SK-N-SH (cell line): ENCODE results near the gene ZSCAN21. TPM values are rescaled to one million over a fixed set of nuclear protein-coding genes. Genes with fewer than 3 reads are reported as not detected.

ENCODE experiments used
- CTCF ChIA-PET: fragments of 300-600, 350-600 bp; formaldehyde crosslinking; extraction: SDS; loops from one replicate; lab custom pipeline; 2021; lab: Yijun Ruan, JAX
- POLR2A ChIA-PET: fragments of 350-600 bp; sonication (Branson Sonifier 250); formaldehyde crosslinking; extraction: SDS; loops from one replicate; lab custom pipeline; 2020; ENCODE audit warnings: antibody characterized with exemption, inconsistent platforms; lab: Yijun Ruan, JAX
- DNase-seq: peaks from one replicate; pipeline ENCODE4 v3.0.0; 2012
- H2AFZ ChIP-seq: fragments of 200-600 bp; sonication (generic); 2 replicates; pipeline ENCODE4 v1.8.1; 2016; ENCODE audit warnings: antibody characterized with exemption, mild to moderate bottlenecking, low read depth
- H3F3A ChIP-seq: fragments of 200-600 bp; sonication (generic); replicated peaks from 2 replicates; pipeline ENCODE3; 2016; ENCODE audit warnings: antibody characterized with exemption, mild to moderate bottlenecking; ENCODE audit not compliant: insufficient read depth
- H3K27ac ChIP-seq, 2 experiments: fragments of 200-500 bp in 1 of 2; fragments of 200-600 bp in 1 of 2; sonication (Bioruptor generic) in 1 of 2; sonication (generic), shearing (Covaris generic) in 1 of 2; 2 replicates each; pipeline versions ENCODE4 v1.5.1 to v1.6.1; 2014 to 2016; ENCODE audit warnings: low read depth in 2 of 2, inconsistent platforms in 1 of 2, low read length in 1 of 2, mild to moderate bottlenecking in 1 of 2, mixed read lengths in 1 of 2
- H3K27me3 ChIP-seq: fragments of 200-600 bp; sonication (generic), shearing (Covaris generic); 2 replicates; pipeline ENCODE4 v1.6.1; 2016; ENCODE audit warnings: mixed run types; ENCODE audit not compliant: insufficient read depth
- H3K36me3 ChIP-seq, 2 experiments: fragments of 200-500 bp in 1 of 2; fragments of 200-600 bp in 1 of 2; sonication (Bioruptor generic) in 1 of 2; sonication (generic) in 1 of 2; replicated peaks in 1 of 2; 2 replicates each; pipeline versions ENCODE3 to v1.5.1; 2014 to 2016; ENCODE audit warnings: low read length in 1 of 2, mild to moderate bottlenecking in 1 of 2; ENCODE audit not compliant: insufficient read depth in 2 of 2, control insufficient read depth in 1 of 2
- H3K4me1 ChIP-seq, 2 experiments: fragments of 200-500 bp in 1 of 2; fragments of 200-600 bp in 1 of 2; sonication (Bioruptor generic) in 1 of 2; sonication (generic), shearing (Covaris generic) in 1 of 2; 2 replicates each; pipeline versions ENCODE4 v1.5.1 to v1.6.1; 2014 to 2016; ENCODE audit warnings: low read depth in 1 of 2, low read length in 1 of 2, mixed run types in 1 of 2; ENCODE audit not compliant: insufficient read depth in 2 of 2, control insufficient read depth in 1 of 2
- H3K4me2 ChIP-seq: fragments of 200-600 bp; sonication (generic), shearing (Covaris generic); 2 replicates; pipeline ENCODE4 v1.6.1; 2017; ENCODE audit warnings: mixed run types
- H3K4me3 ChIP-seq, 2 experiments: fragments of 200-500 bp in 1 of 2; fragments of 200-600 bp in 1 of 2; sonication (Bioruptor generic) in 1 of 2; sonication (generic), shearing (Covaris generic) in 1 of 2; 2 replicates each; pipeline versions ENCODE4 v1.5.1 to v1.8.1; 2014 to 2016; ENCODE audit warnings: low read depth in 2 of 2, inconsistent platforms in 1 of 2, low read length in 1 of 2, mild to moderate bottlenecking in 1 of 2, mixed read lengths in 1 of 2, moderate library complexity in 1 of 2
- H3K79me2 ChIP-seq: fragments of 200-600 bp; sonication (generic); 2 replicates; pipeline ENCODE4 v1.8.1; 2017; ENCODE audit warnings: mild to moderate bottlenecking; ENCODE audit not compliant: insufficient read depth
- H3K9ac ChIP-seq: fragments of 200-600 bp; sonication (generic); 2 replicates; pipeline ENCODE4 v1.6.1; 2017; ENCODE audit warnings: mixed run types
- H3K9me2 ChIP-seq: fragments of 200-600 bp; sonication (generic); 2 replicates; pipeline ENCODE4 v1.6.1; 2017; ENCODE audit warnings: mixed run types
- H3K9me3 ChIP-seq: fragments of 200-600 bp; sonication (generic); 2 replicates; pipeline ENCODE4 v1.6.1; 2017; ENCODE audit warnings: mixed run types, mild to moderate bottlenecking, moderate library complexity
- H4K20me1 ChIP-seq: fragments of 200-600 bp; sonication (generic); 2 replicates; pipeline ENCODE4 v1.6.1; 2017; ENCODE audit warnings: mild to moderate bottlenecking, mixed run types; ENCODE audit not compliant: insufficient read depth
- CTCF ChIP-seq: fragments of 200-600 bp; sonication (generic); IDR thresholded peaks from 2 replicates; pipeline ENCODE4 v1.6.1; 2017; ENCODE audit warnings: antibody characterized with exemption, mild to moderate bottlenecking, moderate library complexity
- ELF1 ChIP-seq: IDR thresholded peaks from 2 replicates; pipeline ENCODE4 v1.4.0; 2012
- FOSL2 ChIP-seq: IDR thresholded peaks from 2 replicates; pipeline ENCODE4 v1.4.0; 2012; ENCODE audit warnings: low read depth, mild to moderate bottlenecking, moderate library complexity, borderline replicate concordance
- FOXM1 ChIP-seq: IDR thresholded peaks from 2 replicates; pipeline ENCODE4 v1.4.0; 2012; ENCODE audit warnings: low read depth, mild to moderate bottlenecking
- GABPA ChIP-seq: IDR thresholded peaks from 2 replicates; pipeline ENCODE4 v1.4.0; 2012; ENCODE audit warnings: low read depth, mild to moderate bottlenecking
- GATA2 ChIP-seq: sonication (generic); formaldehyde crosslinking; IDR thresholded peaks from 2 replicates; pipeline ENCODE4 v1.5.0; 2020; ENCODE audit warnings: mild to moderate bottlenecking, missing genetic modification reagents
- JUND ChIP-seq: IDR thresholded peaks from 2 replicates; pipeline ENCODE4 v1.4.0; 2012
- MAX ChIP-seq: IDR thresholded peaks from 2 replicates; pipeline ENCODE4 v1.4.0; 2012; ENCODE audit warnings: low read depth
- MEF2A ChIP-seq: IDR thresholded peaks from 2 replicates; pipeline ENCODE4 v1.4.0; 2012; ENCODE audit warnings: low read depth, borderline replicate concordance
- MXI1 ChIP-seq: IDR thresholded peaks from 2 replicates; pipeline ENCODE4 v1.6.1; 2012; ENCODE audit warnings: mild to moderate bottlenecking, low read depth, low read length, improper control_type of control experiment
- POLR2AphosphoS5 ChIP-seq: IDR thresholded peaks from 2 replicates; pipeline ENCODE4 v1.6.1; 2012; ENCODE audit warnings: low read depth, low read length
- REST ChIP-seq: IDR thresholded peaks from 2 replicates; pipeline ENCODE4 v1.6.1; 2012; ENCODE audit warnings: mild to moderate bottlenecking, low read depth, low read length, moderate library complexity
- RFX5 ChIP-seq: IDR thresholded peaks from 2 replicates; pipeline ENCODE4 v1.6.1; 2012; ENCODE audit warnings: mild to moderate bottlenecking, improper control_type of control experiment, low read length
- RXRA ChIP-seq: IDR thresholded peaks from 2 replicates; pipeline ENCODE4 v1.4.0; 2012; ENCODE audit warnings: low read depth, mild to moderate bottlenecking, borderline replicate concordance
- SMC3 ChIP-seq: IDR thresholded peaks from 2 replicates; pipeline ENCODE4 v1.6.1; 2012; ENCODE audit warnings: low read depth, low read length, improper control_type of control experiment
- USF1 ChIP-seq: IDR thresholded peaks from 2 replicates; pipeline ENCODE4 v1.4.0; 2012; ENCODE audit warnings: low read depth, borderline replicate concordance
- WGBS: methylation state at CpG from one replicate; pipeline ENCODE4 v1.1.6; 2017; ENCODE audit warnings: low lambda C conversion rate; 5-methylcytosine and 5-hydroxymethylcytosine counted together
- polyA plus RNA-seq, 3 experiments: library from polyadenylated mRNA; depleted of rRNA; stranded (reverse); fragments of >200 nt; gene quantifications; 2 replicates each; pipeline ENCODE4 v1.2.3, GENCODE V29; 2012

Gene ZSCAN21
- polyA plus RNA-seq, 1 of the 3 experiments (the other 2 are of a cell fraction): 17.5 TPM

- Histone ChIP-seq H3K27me3 (no peaks in the 10 kb centered on the region), H3K4me3 (no peak overlapping the region), H3K9ac (no peak overlapping the region), H3K4me1 (peaks cover 0 to 10% of the 10 kb centered on the region in 2 experiments; a peak in 3 of 4 replicates), H4K20me1 (peaks cover 67% of the 10 kb centered on the region), H3K79me2 (peaks cover 92% of the 10 kb centered on the region), H3K4me2 (no peak overlapping the region), H3K27ac (no peak overlapping the region), H3K9me2 (no peaks in the 10 kb centered on the region), H3F3A (peaks cover 1% of the 10 kb centered on the region), H3K36me3 (peaks cover 28 to 46% of the 10 kb centered on the region in 2 experiments)
- POLR2A ChIA-PET: interaction anchor here (1.2 kb wide), 1 partner anchor 9 kb away, joined by 4 read pairs; no protein-coding TSS in a partner anchor
- WGBS: 95% methylated on average over 7 of the region's 7 CpGs
- CTCF ChIA-PET: interaction anchor here (0.7 to 1.9 kb wide), 7 partner anchors 9 to 111 kb away, joined by 3 to 7 read pairs (median 4); no protein-coding TSS in a partner anchor
- TF ChIP-seq MEF2A (no peak), USF1 (no peak), JUND (no peak), GATA2 (CRISPR knock-in tag) (no peak), POLR2AphosphoS5 (no peak), MXI1 (no peak), SMC3 (no peak), RXRA (no peak), RFX5 (no peak), FOSL2 (no peak), CTCF (no peak), ELF1 (no peak), GABPA (no peak), MAX (no peak), FOXM1 (no peak), REST (no peak)
- TF ChIP-seq, all 33 proteins: peak for 0
- H3K9me3 ChIP-seq: no peaks in the 10 kb centered on the region
- no peak overlapping the region for H2AFZ ChIP-seq
- no peak for DNase-seq
Measured at GRCh38 chr7:100019908-100020307, 29.7 kb upstream of the ZSCAN21 start.
